SK-N-MC (cell line): ENCODE data around the gene PITRM1.

ENCODE experiments used
- EZH2 ChIP-seq: fragments of 200-600 bp; sonication (generic); IDR thresholded peaks from one replicate; pipeline ENCODE4 v1.6.1; 2017; ENCODE audit warnings: antibody characterized with exemption
- FOXP2 ChIP-seq: optimal IDR thresholded peaks from 2 replicates; pipeline ENCODE3; 2011; ENCODE audit warnings: mild to moderate bottlenecking, moderate library complexity; ENCODE audit not compliant: insufficient read depth; ENCODE audit errors: extremely low read length, control extremely low read depth
- POLR2AphosphoS5 ChIP-seq: IDR thresholded peaks from 2 replicates; pipeline ENCODE4 v1.6.1; 2012; ENCODE audit warnings: mild to moderate bottlenecking, low read depth, low read length, borderline replicate concordance

DNA sequence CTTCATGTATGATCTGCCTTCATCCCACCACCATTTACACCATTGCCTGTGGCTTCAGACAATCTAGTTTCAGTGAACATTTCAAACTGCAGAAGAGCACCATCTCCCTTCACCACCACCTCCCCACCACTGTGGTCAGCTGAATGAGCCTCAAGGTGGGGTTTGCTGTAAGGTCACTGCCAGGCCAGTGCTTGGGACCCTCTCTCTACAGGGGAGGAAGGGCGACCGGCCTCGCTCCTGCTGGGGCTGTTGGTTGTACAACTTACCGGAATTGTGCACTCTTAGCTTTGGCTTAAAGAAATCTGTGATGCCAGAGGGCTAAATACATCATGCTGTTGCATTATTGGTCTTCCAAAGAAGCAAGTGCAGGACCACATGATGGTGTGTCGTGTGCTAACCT lies 78.6 kb downstream of the PITRM1 start:
- TF ChIP-seq EZH2 (no peak), POLR2AphosphoS5 (no peak), FOXP2 (no peak)
